Brain microvascular endothelial cell (primary cell): ENCODE results near the gene FIZ1.

Source experiments
- DNase-seq: peaks from one replicate; pipeline ENCODE4 v3.0.0-alpha.2; 2020
- H3K27ac ChIP-seq: fragments of 250-450 bp; sonication (Bioruptor Pico); 2 replicates; pipeline ENCODE4 v1.5.1; 2020; ENCODE audit warnings: mild to moderate bottlenecking, moderate library complexity
- H3K27me3 ChIP-seq: fragments of 250-450 bp; sonication (Bioruptor Pico); replicated peaks from 2 replicates; pipeline ENCODE4 v1.5.1; 2020; ENCODE audit warnings: mild to moderate bottlenecking
- H3K36me3 ChIP-seq: fragments of 250-450 bp; sonication (Bioruptor Pico); replicated peaks from 2 replicates; pipeline ENCODE4 v1.5.1; 2020; ENCODE audit warnings: mild to moderate bottlenecking
- H3K4me3 ChIP-seq: 2 replicates; pipeline ENCODE4 v1.5.1; 2011; ENCODE audit warnings: low read depth, mild to moderate bottlenecking, control low read depth, low read length, moderate library complexity
- CTCF ChIP-seq: IDR thresholded peaks from 2 replicates; pipeline ENCODE4 v1.5.1; 2011; ENCODE audit warnings: low read depth, mild to moderate bottlenecking, moderate library complexity, low read length, control low read depth, inconsistent platforms; ENCODE audit errors: missing control alignments
- in situ Hi-C: cut with HindIII; loops from 2 replicates; pipeline ENCODE4 v1.10.0; 2017; ENCODE audit warnings: low sequenced_read_pairs, low pct_ligation_motif_present

FIZ1 gene

GRCh38 chr19:55546822-55547614, 52.3 kb downstream of the FIZ1 start:
- Histone ChIP-seq H3K4me3 (no peak overlapping the region), H3K27ac (peak overlapping the region; percentile 55), H3K27me3 (no peaks in the 10 kb centered on the region), H3K36me3 (no peaks in the 10 kb centered on the region)
- no peak for TF ChIP-seq CTCF
- peak; percentile 83 for DNase-seq
- in situ Hi-C loops = no loop called here

GRCh38 chr19:55546011-55546410, 53.3 kb downstream of the FIZ1 start:
- Histone ChIP-seq H3K36me3 (no peaks in the 10 kb centered on the region), H3K27ac (no peak overlapping the region), H3K27me3 (no peaks in the 10 kb centered on the region), H3K4me3 (no peak overlapping the region)
- no peak for TF ChIP-seq CTCF
- in situ Hi-C loops = no loop called here
- no peak for DNase-seq

- Histone ChIP-seq H3K27ac (no peak within 1 kb of the TSS), H3K4me3 (no peak within 1 kb of the TSS), H3K27me3 (no peaks in the 10 kb centered on the region), H3K36me3 (no peaks in the 10 kb centered on the region)
- in situ Hi-C loops = no loop called here
- DNase-seq = no peak
- no peak for TF ChIP-seq CTCF
These were observed 53.9 kb downstream of the FIZ1 start, which contains the start of gene SBK3 for GRCh38 chr19:55545443-55545842. Gene SBK3, minus strand, starts transcription at chr19:55545543. Its CDS starts 0 bp downstream, at chr19:55545543.

- Histone ChIP-seq H3K36me3 (no peaks in the 10 kb centered on the region), H3K27ac (no peak overlapping the region), H3K4me3 (no peak overlapping the region), H3K27me3 (no peaks in the 10 kb centered on the region)
- in situ Hi-C loops = no loop called here
- DNase-seq = no peak
- TF ChIP-seq CTCF = no peak
These were observed 54.4 kb downstream of the FIZ1 start for GRCh38 chr19:55544776-55545439.

DNA sequence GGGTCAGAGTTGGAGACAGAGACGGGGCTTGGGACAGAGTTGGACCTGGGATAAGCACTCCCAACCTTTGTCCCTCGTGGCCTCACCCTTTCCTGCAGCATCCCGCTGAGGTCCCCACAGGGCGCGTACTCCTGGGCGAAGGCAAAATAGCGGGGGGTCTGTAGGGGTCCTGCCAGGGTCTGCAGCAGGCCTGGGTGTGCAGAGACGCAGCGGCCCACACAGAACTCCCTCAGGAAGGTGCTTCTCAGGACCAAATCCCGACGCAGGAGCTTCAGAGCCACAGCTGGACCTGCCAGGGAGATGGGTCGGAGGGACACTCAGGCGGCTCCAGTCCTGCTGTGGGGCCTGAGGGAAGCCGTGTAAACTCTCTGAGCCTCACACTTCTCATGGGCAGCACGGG, 55.3 kb downstream of the FIZ1 start:
- H3K4me3 ChIP-seq = no peak overlapping the region
- no peaks in the 10 kb centered on the region for H3K27me3 ChIP-seq
- in situ Hi-C loops = no loop called here
- no peaks in the 10 kb centered on the region for H3K36me3 ChIP-seq
- no peak overlapping the region for H3K27ac ChIP-seq
- TF ChIP-seq CTCF = no peak
- no peak for DNase-seq
